OCI-LY7 (cell line): Measurements from ENCODE around the gene TCERG1. TPM values are rescaled to one million over a fixed set of nuclear protein-coding genes. Genes with fewer than 3 reads are reported as not detected.

Experiments
- BruUV-seq: library from RNA; stranded (reverse); fragments of 400-500 nt; replicated peaks from 2 replicates; lab custom pipeline; 2021; lab: Mats Ljungman, UMichigan
- CTCF ChIA-PET: fragments of 300-600 bp; sonication (Branson Sonifier 250); formaldehyde crosslinking; loops from one replicate; lab custom pipeline; 2022; ENCODE audit warnings: antibody characterized with exemption; ENCODE audit not compliant: unreplicated experiment; lab: Charles Lee
- POLR2A ChIA-PET: fragments of 300-600 bp; sonication (Branson Sonifier 250); formaldehyde crosslinking; loops from one replicate; lab custom pipeline; 2022; ENCODE audit warnings: antibody characterized with exemption; lab: Charles Lee
- DNase-seq: peaks from one replicate; pipeline ENCODE4 v3.0.0-alpha.2; 2015; ENCODE audit warnings: low spot score
- H2AFZ ChIP-seq: fragments of 200-600 bp; sonication (generic), shearing (Covaris generic); 2 replicates; pipeline ENCODE4 v1.6.1; 2014; ENCODE audit warnings: mild to moderate bottlenecking, antibody characterized with exemption, low read length, moderate library complexity
- H3K27ac ChIP-seq: fragments of 200-600 bp; sonication (generic); 2 replicates; pipeline ENCODE4 v1.5.1; 2014; ENCODE audit warnings: mixed run types, low read depth, mild to moderate bottlenecking, moderate library complexity, low read length, inconsistent platforms; ENCODE audit not compliant: poor library complexity, severe bottlenecking
- H3K36me3 ChIP-seq: fragments of 200-600 bp; sonication (generic); 2 replicates; pipeline ENCODE4 v1.6.1; 2014; ENCODE audit warnings: mild to moderate bottlenecking, antibody characterized with exemption, low read length, moderate library complexity, mixed read lengths; ENCODE audit not compliant: insufficient read depth
- H3K4me1 ChIP-seq: fragments of 200-600 bp; sonication (generic); 2 replicates; pipeline ENCODE4 v1.5.1; 2014; ENCODE audit warnings: mild to moderate bottlenecking, low read length; ENCODE audit not compliant: insufficient read depth, poor library complexity, severe bottlenecking
- H3K4me2 ChIP-seq: fragments of 200-600 bp; sonication (generic); 2 replicates; pipeline ENCODE4 v1.6.1; 2014; ENCODE audit warnings: mild to moderate bottlenecking, low read length
- H3K4me3 ChIP-seq: fragments of 200-600 bp; sonication (generic); 2 replicates; pipeline ENCODE4 v1.5.1; 2014; ENCODE audit warnings: mild to moderate bottlenecking, low read depth, low read length; ENCODE audit not compliant: poor library complexity, severe bottlenecking
- H3K79me2 ChIP-seq: fragments of 200-600 bp; sonication (generic); 2 replicates; pipeline ENCODE4 v1.6.1; 2016; ENCODE audit warnings: low read depth, mild to moderate bottlenecking, low read length, moderate library complexity, mixed read lengths; ENCODE audit not compliant: insufficient read depth
- H3K9me2 ChIP-seq: fragments of 200-600 bp; sonication (generic); 2 replicates; pipeline ENCODE4 v1.6.1; 2016; ENCODE audit warnings: mild to moderate bottlenecking, low read length, mixed read lengths; ENCODE audit not compliant: insufficient read depth
- H3K9me3 ChIP-seq: fragments of 200-600 bp; sonication (generic); 2 replicates; pipeline ENCODE4 v1.6.1; 2014; ENCODE audit warnings: mild to moderate bottlenecking, mixed run types, low read length, mixed read lengths
- H4K20me1 ChIP-seq: fragments of 200-600 bp; sonication (generic); 2 replicates; pipeline ENCODE4 v1.6.1; 2014; ENCODE audit warnings: mild to moderate bottlenecking, antibody characterized with exemption, low read length, moderate library complexity, mixed read lengths; ENCODE audit not compliant: insufficient read depth
- CTCF ChIP-seq: fragments of 200-600 bp; sonication (generic); conservative IDR thresholded peaks from 2 replicates; pipeline ENCODE4 v1.5.1; 2014; ENCODE audit warnings: mild to moderate bottlenecking, antibody characterized with exemption, low read length, moderate library complexity, mixed read lengths
- EZH2phosphoT487 ChIP-seq: fragments of 200-600 bp; sonication (generic); IDR thresholded peaks from 2 replicates; pipeline ENCODE4 v1.6.1; 2018; ENCODE audit warnings: low read depth, borderline replicate concordance, mild to moderate bottlenecking, mixed run types, antibody characterized with exemption, low read length, moderate library complexity, mixed read lengths
- intact Hi-C: fragments of 100-400 bp; cut with micrococcal nuclease; formaldehyde crosslinking; loops from one replicate; pipeline ENCODE4 v1.10.0; 2022; ENCODE audit not compliant: unreplicated experiment
- total RNA-seq, 2 experiments: library from RNA; depleted of rRNA in 1 of 2; stranded (reverse); fragments of >200 nt in 1 of 2; shearing (Covaris generic) in 1 of 2; gene quantifications; 2 replicates each; pipeline ENCODE4 v1.2.3, GENCODE V29; 2014 to 2022

The TCERG1 gene
- total RNA-seq, 2 experiments from 2014 or later: 115 to 164 TPM

- CTCF ChIA-PET: no interaction called here
Observed at GRCh38 chr5:146399481-146399880, 47.7 kb upstream of the TCERG1 start.

GRCh38 chr5:146400201-146400600 lies 46.9 kb upstream of the TCERG1 start:
- intact Hi-C loops: no loop called here
- Histone ChIP-seq H2AFZ (no peak overlapping the region), H3K9me2 (no peaks in the 10 kb centered on the region), H3K4me1 (no peaks in the 10 kb centered on the region), H3K4me3 (no peak overlapping the region), H3K27ac (no peak overlapping the region), H3K36me3 (no peaks in the 10 kb centered on the region), H3K9me3 (no peaks in the 10 kb centered on the region), H3K79me2 (no peaks in the 10 kb centered on the region), H4K20me1 (no peaks in the 10 kb centered on the region), H3K4me2 (no peak overlapping the region)
- ChIA-PET CTCF (no interaction called here), POLR2A (no interaction called here)
- no peak for DNase-seq
- TF ChIP-seq CTCF (no peak), EZH2phosphoT487 (no peak)
- BruUV-seq: no TSS peak

More at GRCh38 chr5:146399481-146399880, 47.7 kb upstream of the TCERG1 start:
- intact Hi-C loops: no loop called here
- BruUV-seq: no TSS peak
- Histone ChIP-seq H3K4me2 (no peak overlapping the region), H3K27ac (no peak overlapping the region), H3K79me2 (no peaks in the 10 kb centered on the region), H2AFZ (no peak overlapping the region), H3K36me3 (no peaks in the 10 kb centered on the region), H3K4me1 (no peaks in the 10 kb centered on the region), H3K4me3 (no peak overlapping the region), H4K20me1 (no peaks in the 10 kb centered on the region), H3K9me3 (no peaks in the 10 kb centered on the region), H3K9me2 (no peaks in the 10 kb centered on the region)
- TF ChIP-seq CTCF: no peak
- TF ChIP-seq EZH2phosphoT487: no peak
- POLR2A ChIA-PET: no interaction called here
- no peak for DNase-seq

- no peaks in the 10 kb centered on the region for H3K4me1 ChIP-seq
- BruUV-seq: no TSS peak
- H2AFZ ChIP-seq: no peak overlapping the region
- no peaks in the 10 kb centered on the region for H3K79me2 ChIP-seq
- no peak overlapping the region for H3K4me2 ChIP-seq
- CTCF ChIA-PET: no interaction called here
- no peak overlapping the region for H3K4me3 ChIP-seq
- no peak for DNase-seq
- no peaks in the 10 kb centered on the region for H4K20me1 ChIP-seq
- no peaks in the 10 kb centered on the region for H3K9me3 ChIP-seq
- POLR2A ChIA-PET: interaction anchor here (0.5 kb wide), 1 partner anchor 512 kb away, joined by 4 read pairs; no protein-coding TSS in a partner anchor
- no peaks in the 10 kb centered on the region for H3K36me3 ChIP-seq
- H3K27ac ChIP-seq: no peak overlapping the region
- TF ChIP-seq CTCF (no peak), EZH2phosphoT487 (no peak)
- intact Hi-C loops: no loop called here
- no peaks in the 10 kb centered on the region for H3K9me2 ChIP-seq
Observed at GRCh38 chr5:146401021-146401420, 46.1 kb upstream of the TCERG1 start.
